ENCODE results near the gene CRYAB. TPM values are rescaled to one million over a fixed set of nuclear protein-coding genes. Genes with fewer than 3 reads are reported as not detected.

Gene CRYAB
- polyA plus RNA-seq, 1 of the 3 experiments (the other 2 are of a cell fraction) = 0.92 TPM

GRCh38 chr11:111870886-111871692 lies 40.5 kb downstream of the CRYAB start, which contains the start of gene ALG9:
ALG9 (minus strand) TSS chr11:111871581; CDS start chr11:111871482, 99 bp downstream.
- ChIA-PET CTCF (interaction anchor here (0.7 to 1.6 kb wide), 13 partner anchors 13 to 268 kb away, joined by 3 to 6 read pairs (median 3); no protein-coding TSS in a partner anchor), POLR2A (interaction anchor here (0.8 to 1.7 kb wide), 6 partner anchors 9 to 216 kb away, joined by 3 to 9 read pairs (median 4); partner anchors contain the start of genes SDHD and TIMM8B)
- H3K27ac ChIP-seq (ENCODE audit: low read depth in 2 of 2, low read length in 1 of 2) = peak within 1 kb of the TSS; percentile 81 to 93
- no peaks in the 10 kb centered on the region for H3K27me3 ChIP-seq (ENCODE audit: insufficient read depth)
- peak within 1 kb of the TSS; percentile 81 to 85 for H3K4me3 ChIP-seq (ENCODE audit: low read depth in 2 of 2, low read length in 1 of 2)
- peaks cover 3% of the 10 kb centered on the region for H3F3A ChIP-seq (replicated peaks; ENCODE audit: insufficient read depth)
- peaks cover 18% of the 10 kb centered on the region for H3K79me2 ChIP-seq (ENCODE audit: insufficient read depth)
- DNase-seq = peak; percentile 95
- H3K9me3 ChIP-seq = no peaks in the 10 kb centered on the region
- no peaks in the 10 kb centered on the region for H4K20me1 ChIP-seq (ENCODE audit: insufficient read depth)
- peaks cover 0 to 6% of the 10 kb centered on the region in 2 experiments; a peak in 3 of 4 replicates for H3K4me1 ChIP-seq (ENCODE audit: control insufficient read depth in 1 of 2, insufficient read depth in 2 of 2, low read depth in 1 of 2, low read length in 1 of 2)
- H3K9me2 ChIP-seq = no peaks in the 10 kb centered on the region
- peak within 1 kb of the TSS; percentile 86 for H3K9ac ChIP-seq
- peaks cover 21 to 31% of the 10 kb centered on the region in 2 experiments for H3K36me3 ChIP-seq (replicated peaks in 1 of 2; ENCODE audit: control insufficient read depth in 1 of 2, insufficient read depth in 2 of 2, low read length in 1 of 2)
- peak within 1 kb of the TSS; percentile 90 for H2AFZ ChIP-seq (ENCODE audit: low read depth)
- 3% methylated on average over 13 of the region's 51 CpGs for WGBS (ENCODE audit: low lambda C conversion rate)
- peak within 1 kb of the TSS; percentile 85 for H3K4me2 ChIP-seq
- no peak; the same call in 1 of the 2 replicates for TF ChIP-seq PBX3 (IDR thresholded peaks at IDR 0.05)
- TF ChIP-seq CTCF (IDR thresholded peaks at IDR 0.05) = peak; percentile 46
- no peak for TF ChIP-seq NFIC (IDR thresholded peaks at IDR 0.05; ENCODE audit: borderline replicate concordance)
- TF ChIP-seq FOXM1 (IDR thresholded peaks at IDR 0.05; ENCODE audit: low read depth) = no peak
- no peak for TF ChIP-seq FOXJ3 (CRISPR knock-in tag; IDR thresholded peaks at IDR 0.05)
- no peak for TF ChIP-seq FOSL2 (IDR thresholded peaks at IDR 0.05; ENCODE audit: borderline replicate concordance, low read depth)
- TF ChIP-seq SIN3A (IDR thresholded peaks at IDR 0.05; ENCODE audit: borderline replicate concordance, low read depth, low read length) = peak; percentile 42; the same call in 1 of the 2 replicates
- no peak for TF ChIP-seq GATA2 (CRISPR knock-in tag; IDR thresholded peaks at IDR 0.05)
- TF ChIP-seq EP300 (IDR thresholded peaks at IDR 0.05; ENCODE audit: borderline replicate concordance in 1 of 2, low read depth in 1 of 2, low read length in 1 of 2) = no peak
- no peak for TF ChIP-seq RXRA (IDR thresholded peaks at IDR 0.05; ENCODE audit: borderline replicate concordance, low read depth)
- no peak; the same call in 1 of the 2 replicates for TF ChIP-seq SMC3 (IDR thresholded peaks at IDR 0.05; ENCODE audit: low read depth, low read length)
- TF ChIP-seq REST (IDR thresholded peaks at IDR 0.05; ENCODE audit: low read depth, low read length) = no peak
- TF ChIP-seq RCOR1 (IDR thresholded peaks at IDR 0.05; ENCODE audit: low read length) = no peak
- TF ChIP-seq MXI1 (IDR thresholded peaks at IDR 0.05; ENCODE audit: low read depth, low read length) = peak; percentile 70
- TF ChIP-seq MAX (IDR thresholded peaks at IDR 0.05; ENCODE audit: low read depth) = peak; percentile 41; the same call in 1 of the 2 replicates
- no peak for TF ChIP-seq TEAD4 (IDR thresholded peaks at IDR 0.05; ENCODE audit: borderline replicate concordance, insufficient read depth)
- TF ChIP-seq EZH2phosphoT487 (IDR thresholded peaks at IDR 0.05; ENCODE audit: borderline replicate concordance, low read depth) = no peak
- no peak for TF ChIP-seq IRF3 (IDR thresholded peaks at IDR 0.05; ENCODE audit: low read depth, low read length)
- no peak for TF ChIP-seq ELF1 (IDR thresholded peaks at IDR 0.05)
- no peak for TF ChIP-seq USF2 (IDR thresholded peaks at IDR 0.05; ENCODE audit: borderline replicate concordance, low read depth, low read length)
- no peak for TF ChIP-seq MEF2A (IDR thresholded peaks at IDR 0.05; ENCODE audit: borderline replicate concordance, low read depth)
- TF ChIP-seq POLR2AphosphoS5 (IDR thresholded peaks at IDR 0.05; ENCODE audit: low read depth, low read length) = peak; percentile 68
- TF ChIP-seq YY1 (IDR thresholded peaks at IDR 0.05; ENCODE audit: low read depth) = peak; percentile 85
